Right ventricle myocardium inferior (tissue), 1 donor: ENCODE data around the gene LDLRAD1. TPM values are rescaled to one million over a fixed set of nuclear protein-coding genes. Genes with fewer than 3 reads are reported as not detected.
"Not testable (repeated sequence)": the region's sequence is repeated elsewhere in the genome, so short reads cannot be mapped to it uniquely, and the experiment has no call there.

Experiments used
- ATAC-seq: fragments of 200-7000 bp; cut with Tn5 transposase; one replicate; pipeline ENCODE4 v1.9.1; 2020; ENCODE audit warnings: mild to moderate bottlenecking, moderate library complexity
- DNase-seq: peaks from one replicate; pipeline ENCODE4 v3.0.0; 2021; ENCODE audit errors: missing footprints
- intact Hi-C: fragments of 100-400 bp; cut with DNase I; formaldehyde crosslinking; loops from one replicate; pipeline ENCODE4 v1.11.0; 2022
- long read RNA-seq: library from polyadenylated mRNA; unstranded; transcript quantifications from one replicate; pipeline ENCODE4 v2.0.0, GENCODE V29; 2021
- total RNA-seq: library from RNA; stranded (reverse); fragmentation: NEBNext Ultra II Directional; extraction: Animal tissue kit (Norgen Biotek cat#: 25700); gene quantifications from one replicate; pipeline ENCODE4 v1.2.1, GENCODE V29; 2021
- donor health status: DM: no; HTN: yes; CAD: no; lungs with severe emphysema.

The LDLRAD1 gene, protein sequence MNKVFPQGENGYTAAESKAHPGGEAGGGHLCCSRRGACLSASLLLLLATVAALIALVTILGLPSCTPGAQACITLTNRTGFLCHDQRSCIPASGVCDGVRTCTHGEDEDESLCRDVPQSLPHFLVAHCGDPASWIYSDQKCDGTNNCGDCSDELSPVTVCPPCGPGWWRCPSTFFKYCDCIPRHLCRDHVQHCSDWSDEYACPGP
- total RNA-seq = not detected
- long read RNA-seq = 0 reads

DNA sequence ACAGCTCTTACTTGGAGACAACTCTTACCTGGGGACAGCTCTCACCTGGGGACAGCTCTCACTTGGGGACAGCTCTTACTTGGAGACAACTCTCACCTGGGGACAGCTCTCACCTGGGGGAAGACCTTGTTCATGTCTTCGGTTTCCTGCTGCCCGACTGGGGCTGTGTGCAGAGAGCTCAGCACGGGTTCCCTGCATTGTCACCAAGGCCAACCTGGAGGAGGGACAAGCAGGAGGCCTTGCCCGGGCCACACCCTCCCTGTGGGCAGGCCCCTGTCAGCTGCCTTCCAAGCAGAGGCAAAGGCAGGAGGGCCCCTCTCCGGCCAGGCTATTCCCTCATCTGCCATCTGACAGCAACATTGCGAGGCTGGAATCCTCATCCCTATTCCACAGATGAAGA, at the start of gene LDLRAD1:
LDLRAD1 (minus strand) TSS at position 208 of the 400 bp plus-strand sequence; CDS start at position 134, 74 bp downstream.
- DNase-seq = no peak
- ATAC-seq = no peak
- intact Hi-C loops = no loop called here

GRCh38 chr1:54064299-54064698, 46.3 kb upstream of the LDLRAD1 start:
- DNase-seq (no peak), ATAC-seq (no peak)
- intact Hi-C loops = no loop called here

DNA sequence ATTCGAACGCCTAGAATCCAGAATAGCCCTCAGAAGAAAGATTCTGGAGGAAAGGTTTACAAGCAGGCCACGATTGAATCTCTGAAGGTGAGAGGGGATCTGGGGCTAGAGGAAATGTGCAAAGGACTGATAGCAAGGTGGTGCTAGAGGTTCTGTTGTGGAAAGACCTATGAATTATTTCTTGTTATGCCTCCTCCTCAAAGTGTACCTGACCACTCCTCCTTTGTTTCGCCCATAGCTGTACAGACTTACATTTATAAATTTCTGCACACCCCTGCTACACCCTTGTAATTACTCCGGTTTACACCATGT, 36.4 kb upstream of the LDLRAD1 start:
- intact Hi-C loops = loop anchor here (5.0 kb wide), 2 partner anchors 107 to 162 kb away; partner anchors contain the start of genes DIO1, IFT25 and LRRC42
- DNase-seq (no peak), ATAC-seq (no peak)

GRCh38 chr1:54053745-54054437, 35.9 kb upstream of the LDLRAD1 start:
- no peak for ATAC-seq
- intact Hi-C loops = loop anchor here (5.0 kb wide), 2 partner anchors 107 to 162 kb away; partner anchors contain the start of genes DIO1, IFT25 and LRRC42
- no peak for DNase-seq

DNA sequence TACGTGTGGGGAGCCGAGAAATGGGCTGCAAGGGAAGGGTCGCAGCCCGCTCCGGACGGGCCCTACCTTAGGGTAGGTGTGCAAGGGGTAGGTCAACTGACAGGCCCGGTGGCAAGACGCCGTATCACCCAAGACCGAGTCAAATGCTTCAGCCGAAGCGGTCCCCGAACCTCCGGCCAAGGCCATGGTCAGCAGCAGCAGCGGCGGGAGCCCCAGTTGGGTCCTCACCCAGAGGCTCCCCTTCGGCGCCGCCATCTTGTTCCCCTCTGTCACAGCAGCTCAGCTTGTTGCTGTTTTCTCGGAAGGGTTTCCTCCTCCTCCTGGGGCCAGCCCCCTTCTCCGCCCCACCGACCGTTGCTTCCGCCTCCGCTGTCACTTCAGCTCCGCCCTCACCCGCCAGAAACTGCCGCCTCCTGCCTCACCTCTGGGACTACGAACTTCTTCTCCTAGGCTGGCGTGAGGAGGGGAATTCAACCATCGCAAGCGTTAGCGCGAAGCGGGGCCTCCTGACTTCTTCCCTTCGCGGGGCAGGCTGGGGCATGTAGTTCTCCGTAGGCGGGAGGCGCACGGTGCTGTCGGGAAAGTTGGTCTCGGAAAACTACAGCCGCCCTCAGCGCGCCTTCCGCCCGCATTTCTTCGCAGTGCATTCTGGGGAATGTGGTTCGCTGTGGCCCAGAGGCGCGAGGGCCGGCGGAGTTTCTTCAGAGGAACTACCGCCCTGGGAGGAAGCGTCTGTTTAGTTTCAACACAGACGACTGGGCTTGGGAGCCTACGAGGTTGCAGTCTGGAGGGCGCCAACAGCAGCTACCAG, 35.2 kb upstream of the LDLRAD1 start, which contains the start of the genes TCEANC2 and TMEM59:
TCEANC2 (plus strand) TSS at position 675 of the 811 bp plus-strand sequence. CDS start 815 bp downstream, outside the sequence.
TMEM59 (minus strand) TSS at position 271 of the 811 bp plus-strand sequence; CDS start at position 255, 16 bp downstream.
- ATAC-seq (peak; percentile 99), DNase-seq (peak; percentile 99)
- intact Hi-C loops = loop anchor here (5.0 kb wide), 2 partner anchors 106 to 161 kb away; partner anchors contain the start of genes DIO1, IFT25 and LRRC42

- ATAC-seq = peak; percentile 11
- intact Hi-C loops = loop anchor here (5.0 kb wide), 2 partner anchors 105 to 160 kb away; partner anchors contain the start of genes DIO1, IFT25 and LRRC42
- DNase-seq = no peak
Measured at GRCh38 chr1:54052431-54052933, 34.5 kb upstream of the LDLRAD1 start.

GRCh38 chr1:54051933-54052430, 34.0 kb upstream of the LDLRAD1 start:
- ATAC-seq (no peak), DNase-seq (no peak)
- intact Hi-C loops = loop anchor here (5.0 kb wide), 2 partner anchors 105 to 160 kb away; partner anchors contain the start of genes DIO1, IFT25 and LRRC42

DNA sequence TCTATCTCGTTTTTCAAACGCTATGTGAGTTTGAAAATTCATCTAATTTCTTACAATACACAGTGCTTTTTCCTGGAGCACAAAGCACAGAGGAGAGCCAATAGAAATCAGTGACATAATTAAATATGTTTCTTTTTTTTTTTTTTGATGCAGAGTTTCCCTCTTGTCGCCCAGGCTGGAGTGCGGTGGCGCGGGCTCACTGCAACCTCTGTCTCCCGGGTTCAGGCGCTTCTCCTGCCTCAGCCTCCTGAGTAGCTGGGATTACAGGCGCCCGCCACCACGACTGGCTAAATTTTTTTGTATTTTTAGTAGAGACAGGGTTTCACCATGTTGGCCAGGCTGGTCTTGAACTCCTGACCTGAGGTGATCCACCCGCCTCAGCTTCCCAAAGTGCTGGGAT, 32.4 kb upstream of the LDLRAD1 start:
- intact Hi-C loops = loop anchor here (5.0 kb wide), 2 partner anchors 103 to 158 kb away; partner anchors contain the start of genes DIO1, IFT25 and LRRC42
- ATAC-seq, DNase-seq: not testable (repeated sequence)

DNA sequence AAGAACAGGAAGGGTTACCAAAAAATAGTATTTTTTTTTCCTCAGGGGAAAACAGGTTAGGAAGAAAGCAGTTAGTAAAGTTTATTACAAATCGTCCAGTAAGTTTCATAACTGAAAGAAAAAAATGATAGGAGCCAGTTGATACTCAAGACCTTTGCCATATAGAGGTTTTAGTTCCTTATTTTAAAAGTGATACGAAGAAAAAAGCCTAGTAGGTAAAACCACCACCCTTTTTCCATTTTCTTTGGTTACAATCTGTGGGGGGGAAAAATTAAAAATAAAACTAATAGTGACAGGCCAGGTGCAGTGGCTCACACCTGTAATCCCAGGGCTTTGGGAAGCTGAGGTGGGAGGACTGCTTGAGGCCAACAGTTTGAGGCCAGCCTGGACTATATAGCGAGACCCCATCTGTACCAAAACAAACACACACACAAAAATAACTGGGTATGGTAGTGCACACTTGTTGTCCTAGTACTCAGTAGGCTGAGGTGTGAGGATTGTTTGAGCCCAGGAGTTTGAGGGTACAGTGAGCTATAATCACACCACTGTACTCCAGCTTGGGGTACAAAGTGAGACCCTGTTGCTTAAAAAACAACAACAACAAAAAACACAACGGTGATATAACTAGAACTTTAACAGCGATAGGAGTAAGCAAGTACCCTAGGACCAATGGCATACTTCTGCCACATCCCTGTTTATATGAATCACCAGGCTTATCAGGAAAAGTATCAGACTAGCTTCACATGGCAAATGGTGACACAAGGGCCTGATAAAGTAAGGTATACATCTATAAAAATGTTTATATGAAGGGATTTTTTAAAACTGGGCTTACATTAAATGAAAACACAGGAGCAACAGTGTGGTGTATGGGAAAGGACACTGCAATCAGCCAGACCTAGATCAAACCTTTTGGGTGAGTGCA, 29.7 kb upstream of the LDLRAD1 start:
- intact Hi-C loops = no loop called here
- ATAC-seq (no peak), DNase-seq (no peak)

DNA sequence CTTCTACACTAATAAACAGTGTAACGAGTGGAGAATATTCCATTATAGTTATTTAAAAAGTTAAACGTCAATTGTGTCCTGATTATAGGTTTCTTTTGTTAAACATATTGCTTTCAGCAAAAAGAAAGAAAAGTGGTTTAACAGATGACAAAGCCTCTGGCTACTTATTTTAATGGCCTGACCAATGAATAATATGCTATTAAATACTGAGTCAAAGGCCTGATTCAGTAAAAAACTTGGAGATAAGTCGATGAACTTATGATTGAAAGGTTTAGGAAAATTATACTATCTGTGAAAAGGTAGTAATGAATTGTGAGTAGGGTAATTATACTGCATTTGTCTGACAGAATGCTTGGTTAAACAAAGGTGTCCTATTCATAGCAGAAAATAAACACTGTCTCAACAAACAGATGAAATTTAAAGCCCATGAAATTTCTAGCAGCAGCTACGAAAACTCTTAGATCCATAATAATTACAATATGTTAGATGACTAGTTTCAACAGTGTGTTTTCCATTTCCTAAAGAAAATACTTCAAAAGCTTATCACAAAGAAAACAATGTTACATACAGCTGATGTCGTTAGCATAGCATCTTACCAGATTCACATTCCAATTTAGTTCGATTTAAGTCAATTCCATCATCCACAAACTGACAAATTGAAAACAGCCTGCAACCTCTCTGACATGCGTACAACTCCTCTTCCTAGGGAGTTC, 28.8 kb upstream of the LDLRAD1 start:
- intact Hi-C loops = no loop called here
- no peak for ATAC-seq

DNA sequence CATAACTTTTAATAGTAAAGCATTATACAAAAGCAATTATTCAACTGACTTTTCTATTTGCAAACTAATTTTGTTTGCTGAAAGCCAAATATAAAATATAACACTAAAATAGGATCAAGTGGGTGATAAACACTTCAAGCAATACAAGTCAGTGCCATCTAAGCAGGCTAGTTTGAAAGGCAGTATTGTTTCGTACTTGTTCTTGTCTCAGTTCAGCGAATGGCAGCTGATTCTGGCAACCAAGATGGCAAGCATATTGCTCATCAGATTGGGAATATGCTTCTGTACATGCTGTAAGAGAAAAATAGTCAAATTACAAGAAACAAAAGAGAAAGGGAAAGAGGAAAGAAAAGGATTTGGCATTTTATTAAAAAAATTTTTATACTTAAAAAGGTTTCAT, 27.5 kb upstream of the LDLRAD1 start:
- ATAC-seq (no peak), DNase-seq (no peak)
- intact Hi-C loops = no loop called here

More for the DNA sequence above, 28.8 kb upstream of the LDLRAD1 start:
- no peak for DNase-seq

- DNase-seq (no peak), ATAC-seq (no peak)
- intact Hi-C loops = no loop called here
Measured at GRCh38 chr1:54041806-54042205, 23.8 kb upstream of the LDLRAD1 start.

GRCh38 chr1:54037476-54037875, 19.5 kb upstream of the LDLRAD1 start:
- ATAC-seq (peak; percentile 46), DNase-seq (no peak)
- intact Hi-C loops = no loop called here

DNA sequence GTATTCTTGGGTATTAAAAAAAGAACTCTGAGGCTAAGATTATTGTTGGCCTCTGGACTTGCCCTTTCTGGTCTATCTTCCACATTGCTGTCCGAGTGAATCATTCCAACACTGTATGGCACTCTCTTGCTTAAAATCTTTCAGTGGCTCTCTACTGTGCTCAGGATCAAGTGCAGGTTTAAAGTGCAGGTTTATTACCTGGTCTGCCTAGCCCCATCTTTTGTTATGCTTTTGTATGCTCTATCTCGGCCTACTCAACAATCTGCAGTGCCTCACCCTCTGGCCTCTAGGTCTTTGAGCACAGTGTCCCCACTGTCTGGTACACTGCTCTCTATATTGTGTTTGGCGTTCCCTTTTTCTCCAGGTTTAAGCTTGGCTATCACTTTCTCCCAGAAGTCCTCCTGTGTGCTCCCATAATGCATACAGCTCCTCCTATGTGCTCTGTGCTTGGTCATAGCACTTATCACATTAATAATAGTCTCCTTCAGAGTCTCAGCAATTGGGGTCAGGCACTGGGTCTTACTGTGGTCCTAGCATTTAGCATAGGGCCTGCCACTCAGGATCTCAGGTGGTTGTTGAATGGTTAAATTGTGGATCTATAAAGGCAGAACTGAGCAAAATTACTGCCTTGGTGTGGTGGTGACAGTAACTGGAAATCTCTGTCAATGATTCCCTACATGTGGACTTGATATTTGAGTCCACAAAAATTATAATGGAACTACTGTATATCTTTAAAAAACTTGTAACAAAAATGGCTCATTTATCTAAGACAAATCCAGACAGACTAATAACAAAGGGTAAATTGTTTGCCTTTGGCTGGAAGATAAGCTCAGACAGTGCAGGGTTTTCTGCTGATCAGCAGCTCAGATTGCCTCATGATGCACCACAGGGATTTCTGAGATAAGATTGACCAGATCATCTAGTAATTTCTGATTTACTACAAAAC, 10.6 kb upstream of the LDLRAD1 start:
- peak; percentile 26 for ATAC-seq
- intact Hi-C loops = no loop called here

GRCh38 chr1:54027848-54028247, 9.9 kb upstream of the LDLRAD1 start:
- intact Hi-C loops = no loop called here
- no peak for DNase-seq
- ATAC-seq = peak; percentile 80

More for the DNA sequence above, 10.6 kb upstream of the LDLRAD1 start:
- DNase-seq = no peak

- ATAC-seq, DNase-seq, intact Hi-C loops: not testable (repeated sequence)
Measured at GRCh38 chr1:54024811-54025210, 6.8 kb upstream of the LDLRAD1 start.
